GM12872 (cell line): Measurements from ENCODE around the gene UTP25.

Experiments
- TF ChIP-seq, protein P1 (sequence below): IDR thresholded peaks from 3 replicates; pipeline ENCODE4 v1.5.1; 2011; ENCODE audit warnings: low read depth, mild to moderate bottlenecking, low read length, moderate library complexity; ENCODE audit not compliant: insufficient read depth

UTP25 gene

DNA sequence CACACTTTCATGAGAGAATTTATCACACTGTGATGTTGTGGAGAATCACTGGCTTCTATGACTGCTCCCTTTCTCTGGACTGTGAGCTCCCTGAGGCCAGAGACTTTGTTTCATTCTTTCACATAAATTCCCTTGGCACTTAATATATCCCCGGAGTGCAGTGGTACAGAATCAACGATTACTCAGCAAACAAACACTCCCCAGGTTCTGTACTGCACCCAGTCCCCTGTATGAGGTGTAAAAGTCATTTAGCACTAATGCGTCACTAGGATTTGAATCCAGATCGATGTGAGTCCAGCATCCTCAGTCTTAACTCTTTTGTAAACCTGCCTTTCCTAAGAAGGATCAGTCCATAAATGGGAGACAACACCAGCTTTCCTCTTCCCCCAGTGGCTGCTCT, 6.8 kb upstream of the UTP25 start:
- TF ChIP-seq, protein P1, sequence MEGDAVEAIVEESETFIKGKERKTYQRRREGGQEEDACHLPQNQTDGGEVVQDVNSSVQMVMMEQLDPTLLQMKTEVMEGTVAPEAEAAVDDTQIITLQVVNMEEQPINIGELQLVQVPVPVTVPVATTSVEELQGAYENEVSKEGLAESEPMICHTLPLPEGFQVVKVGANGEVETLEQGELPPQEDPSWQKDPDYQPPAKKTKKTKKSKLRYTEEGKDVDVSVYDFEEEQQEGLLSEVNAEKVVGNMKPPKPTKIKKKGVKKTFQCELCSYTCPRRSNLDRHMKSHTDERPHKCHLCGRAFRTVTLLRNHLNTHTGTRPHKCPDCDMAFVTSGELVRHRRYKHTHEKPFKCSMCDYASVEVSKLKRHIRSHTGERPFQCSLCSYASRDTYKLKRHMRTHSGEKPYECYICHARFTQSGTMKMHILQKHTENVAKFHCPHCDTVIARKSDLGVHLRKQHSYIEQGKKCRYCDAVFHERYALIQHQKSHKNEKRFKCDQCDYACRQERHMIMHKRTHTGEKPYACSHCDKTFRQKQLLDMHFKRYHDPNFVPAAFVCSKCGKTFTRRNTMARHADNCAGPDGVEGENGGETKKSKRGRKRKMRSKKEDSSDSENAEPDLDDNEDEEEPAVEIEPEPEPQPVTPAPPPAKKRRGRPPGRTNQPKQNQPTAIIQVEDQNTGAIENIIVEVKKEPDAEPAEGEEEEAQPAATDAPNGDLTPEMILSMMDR: no peak

DNA sequence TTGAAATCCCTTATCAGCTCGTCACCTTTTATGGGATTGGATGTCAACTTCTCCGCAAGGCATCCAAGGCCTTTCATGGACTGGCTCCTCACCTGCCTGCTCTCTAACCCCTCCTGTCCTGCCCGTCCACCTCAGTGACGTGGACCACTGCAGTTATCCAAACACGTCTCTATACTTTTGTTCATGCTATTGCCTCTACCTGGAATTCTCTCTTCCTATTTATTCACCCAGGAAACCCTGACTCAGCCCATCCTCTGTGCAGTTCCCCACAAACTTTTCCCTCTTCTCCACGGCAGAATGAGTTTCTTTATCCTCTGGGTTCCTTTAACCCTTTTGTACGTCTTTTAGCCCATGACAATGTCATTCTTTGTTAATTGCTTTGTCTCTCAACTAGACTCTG, 5.1 kb upstream of the UTP25 start:
- TF ChIP-seq, protein P1: no peak

DNA sequence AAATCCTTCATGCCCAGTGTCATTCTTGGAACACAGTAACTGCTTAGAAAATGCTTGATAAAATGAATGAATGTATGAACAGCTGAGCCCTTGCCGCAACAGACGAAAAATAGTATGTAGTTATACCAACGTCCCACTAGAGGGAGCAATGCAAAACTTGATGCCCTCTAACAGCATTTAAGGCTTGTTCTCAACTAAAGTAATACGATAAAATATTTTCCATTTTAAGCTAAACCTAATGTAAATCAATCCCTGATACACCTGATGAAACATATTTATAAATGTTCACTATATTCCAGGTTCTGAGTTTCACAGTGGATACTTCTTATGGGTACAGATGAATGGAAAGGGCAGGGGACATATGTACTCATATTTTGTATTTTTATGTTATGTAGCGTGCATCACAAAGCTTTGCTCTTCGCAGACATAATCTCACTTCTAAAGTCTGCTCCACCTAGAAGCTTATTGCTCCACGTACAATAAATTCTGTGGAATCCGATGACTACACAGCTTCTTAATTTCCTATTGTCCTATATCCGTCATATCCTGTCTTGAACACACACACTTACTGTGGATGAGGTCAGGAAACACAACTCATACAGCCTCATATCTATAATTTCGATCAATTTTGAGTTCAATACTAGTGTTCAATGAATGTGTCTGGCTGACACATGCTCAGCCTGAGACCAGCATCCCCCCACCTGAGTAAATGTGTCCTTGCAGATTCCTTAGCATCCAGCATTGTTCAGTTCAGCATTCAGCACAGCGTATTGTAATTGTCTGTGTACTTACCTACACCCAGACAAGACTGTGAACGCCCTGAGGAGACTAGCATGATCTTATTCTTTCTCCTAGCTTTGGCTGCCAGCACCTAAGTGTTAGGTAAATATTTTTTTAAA, 4.4 kb upstream of the UTP25 start:
- TF ChIP-seq, protein P1: peak; percentile 72

DNA sequence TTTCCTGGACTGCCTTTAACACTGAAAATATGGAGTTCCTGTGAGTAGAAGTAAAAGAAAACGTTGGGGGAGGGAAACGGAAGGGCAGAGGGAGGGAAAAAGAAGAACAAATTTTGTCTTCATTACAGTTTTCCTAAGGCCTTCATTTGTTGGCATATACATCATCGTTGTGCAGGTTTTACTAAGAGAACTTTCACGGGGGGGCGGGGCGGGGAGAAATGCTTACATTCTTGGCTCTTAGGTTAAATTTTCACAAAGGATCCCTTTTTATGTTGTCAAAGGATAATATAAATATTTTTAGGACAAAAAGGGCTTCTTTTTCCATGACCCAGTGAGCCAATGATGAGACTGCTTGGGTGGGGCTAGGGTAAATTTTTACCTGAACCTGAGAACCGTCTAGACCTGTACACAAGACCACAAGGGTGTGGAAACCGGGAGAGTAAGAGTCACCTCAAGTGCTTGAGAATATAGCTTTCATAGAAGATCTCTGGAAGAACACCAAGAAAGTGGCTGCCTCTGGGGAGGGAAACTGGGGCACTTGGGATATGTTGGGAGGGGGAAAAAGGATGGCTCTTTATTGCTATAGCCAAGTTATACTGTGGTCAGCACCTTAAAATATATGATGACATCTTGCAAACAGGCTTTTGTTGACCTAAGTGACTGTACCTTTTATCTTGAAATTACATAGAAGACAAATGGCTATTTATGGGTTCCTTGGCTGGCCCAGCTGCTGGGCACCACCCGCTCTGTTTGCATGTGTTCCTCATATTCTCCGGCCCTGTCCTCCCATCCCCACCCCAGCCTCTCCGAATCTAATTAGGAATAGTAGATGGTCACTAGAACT, 2.0 kb upstream of the UTP25 start:
- TF ChIP-seq, protein P1: no peak

DNA sequence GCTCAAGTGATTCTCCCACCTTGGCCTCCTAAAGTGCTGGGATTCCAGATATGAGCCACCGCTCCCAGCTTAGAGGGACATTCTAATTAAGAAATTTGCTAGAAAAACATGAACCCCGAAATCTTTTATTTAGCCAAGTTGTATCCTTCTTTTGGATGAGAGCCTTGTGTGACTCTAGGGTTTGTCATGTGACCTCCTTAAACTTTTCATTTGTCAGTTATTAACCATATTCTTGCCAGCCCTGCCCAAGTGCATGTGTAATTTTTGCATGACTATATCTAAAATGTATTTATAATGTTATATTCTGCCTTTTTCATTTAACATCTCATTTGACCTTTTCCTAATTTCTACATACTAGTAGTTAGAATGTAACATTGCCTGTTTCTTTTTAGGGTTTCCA, 1.9 kb downstream of the UTP25 start:
- TF ChIP-seq, protein P1: no peak

DNA sequence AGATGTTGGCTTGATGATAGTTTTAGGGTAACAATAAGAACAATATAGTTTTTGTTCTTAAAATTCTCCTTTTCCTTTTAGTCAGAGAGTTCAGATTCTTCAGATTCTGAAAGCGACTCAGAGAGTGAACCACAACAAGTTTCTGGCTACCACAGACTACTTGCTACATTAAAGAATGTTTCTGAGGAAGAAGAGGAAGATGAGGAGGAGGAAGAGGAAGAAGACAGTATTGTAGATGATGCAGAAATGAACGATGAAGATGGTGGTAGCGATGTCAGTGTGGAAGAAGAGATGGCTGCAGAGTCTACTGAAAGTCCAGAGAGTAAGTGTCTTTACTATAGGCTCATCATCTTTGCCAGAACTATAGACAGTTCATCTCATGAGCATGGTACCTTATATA, 3.0 kb downstream of the UTP25 start:
- TF ChIP-seq, protein P1: no peak

DNA sequence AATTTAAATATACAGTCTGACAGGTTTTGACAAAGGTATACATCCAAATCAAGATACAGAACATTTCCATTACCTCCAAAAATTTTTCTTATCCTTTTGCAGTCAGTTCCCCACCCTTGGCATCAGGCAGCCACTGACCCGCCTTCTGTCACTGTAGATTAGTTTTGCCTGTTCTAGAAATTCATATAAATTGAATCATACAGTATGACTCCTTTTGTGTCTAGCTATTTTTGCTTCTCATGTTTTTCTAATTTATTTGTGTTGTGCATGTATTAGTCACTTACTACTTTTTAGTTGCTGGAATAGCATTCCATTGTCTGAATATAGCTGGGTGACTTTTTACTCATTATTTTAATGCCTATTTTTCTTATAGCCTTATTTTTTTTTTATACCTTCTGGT, 3.8 kb downstream of the UTP25 start:
- TF ChIP-seq, protein P1: no peak
